NCI-H1092 treated with DMSO at 0.1 percent for 48 hours (cell line): ENCODE measurements around the gene IAPP.
"Not testable (repeated sequence)": the region's sequence is repeated elsewhere in the genome, so short reads cannot be mapped to it uniquely, and the experiment has no call there.

Experiments used
- DNase-seq: peaks from one replicate; lab custom pipeline; 2025; lab: John Stamatoyannopoulos, UW

The IAPP gene

DNA sequence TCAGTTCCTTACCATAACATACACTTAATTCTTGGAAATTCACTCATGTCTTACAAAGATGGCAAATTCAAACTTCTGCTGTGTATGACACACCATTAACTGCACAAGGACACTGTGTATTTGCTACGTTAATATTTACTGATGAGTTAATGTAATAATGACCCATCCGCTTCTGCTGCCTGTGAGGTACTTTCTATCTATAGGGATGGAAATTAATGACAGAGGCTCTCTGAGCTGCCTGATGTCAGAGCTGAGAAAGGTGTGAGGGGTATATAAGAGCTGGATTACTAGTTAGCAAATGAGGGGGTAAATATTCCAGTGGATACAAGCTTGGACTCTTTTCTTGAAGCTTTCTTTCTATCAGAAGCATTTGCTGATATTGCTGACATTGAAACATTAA is at the start of gene IAPP:
IAPP (plus strand) TSS at position 301 of the 400 bp plus-strand sequence. CDS start 450 bp downstream, outside the sequence.
- no peak for DNase-seq

DNA sequence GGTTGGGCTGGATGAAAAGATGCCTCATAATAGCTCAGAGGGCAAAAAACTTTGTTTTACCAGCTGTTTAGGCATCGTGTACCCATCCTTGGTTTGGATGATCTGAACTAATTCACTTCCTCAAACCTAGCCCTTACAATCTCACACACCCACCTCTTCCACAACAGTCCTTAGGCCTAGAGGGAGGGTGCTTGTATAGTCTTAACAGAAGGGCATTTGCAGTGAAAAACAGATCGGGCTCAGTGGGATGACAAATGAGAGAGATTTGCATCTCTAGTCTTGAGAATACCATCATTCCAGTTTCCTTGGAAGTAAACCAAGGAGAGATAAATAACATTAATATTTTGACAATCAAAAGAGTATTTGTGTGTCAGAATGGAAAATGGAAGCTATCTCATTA is 49.0 kb upstream of the IAPP start:
- DNase-seq = no peak

DNA sequence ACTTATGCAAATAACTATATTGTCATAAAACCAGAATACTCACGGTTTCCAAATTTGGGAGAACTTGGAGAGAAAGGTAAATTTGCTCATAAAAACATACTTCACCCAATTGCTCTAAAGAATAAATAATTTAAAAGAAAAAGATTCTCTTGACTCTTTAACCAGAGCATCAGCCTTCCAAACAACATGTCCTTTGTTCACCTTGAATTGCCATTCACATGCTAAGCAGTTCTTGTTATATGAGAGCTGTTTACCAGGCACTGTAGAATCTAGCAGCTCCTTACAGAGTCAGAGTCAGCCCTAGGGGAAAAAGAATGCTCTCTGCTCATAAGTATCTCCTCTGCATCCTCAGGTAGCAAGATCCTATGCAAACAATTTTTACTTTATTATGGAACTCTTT is 48.2 kb upstream of the IAPP start:
- no peak for DNase-seq

DNA sequence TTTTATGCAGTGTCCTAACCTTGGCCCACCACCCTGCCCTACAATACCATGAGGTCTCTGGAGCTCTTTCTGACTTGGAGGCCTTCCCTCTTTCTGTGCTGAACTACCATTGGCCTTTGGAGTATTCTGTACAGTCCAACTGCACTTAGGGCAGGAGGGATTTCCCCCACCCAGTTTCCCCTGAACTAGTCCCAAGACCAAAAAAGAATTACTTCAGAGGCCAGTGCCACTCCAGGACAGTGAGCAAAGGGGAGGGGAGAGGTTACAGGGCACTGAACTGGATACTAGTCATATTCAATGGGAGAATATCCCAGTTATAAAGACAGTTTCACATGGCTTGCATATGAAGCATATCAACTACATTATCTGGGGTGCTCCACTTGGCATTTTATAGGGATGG is 44.1 kb upstream of the IAPP start:
- no peak for DNase-seq

DNA sequence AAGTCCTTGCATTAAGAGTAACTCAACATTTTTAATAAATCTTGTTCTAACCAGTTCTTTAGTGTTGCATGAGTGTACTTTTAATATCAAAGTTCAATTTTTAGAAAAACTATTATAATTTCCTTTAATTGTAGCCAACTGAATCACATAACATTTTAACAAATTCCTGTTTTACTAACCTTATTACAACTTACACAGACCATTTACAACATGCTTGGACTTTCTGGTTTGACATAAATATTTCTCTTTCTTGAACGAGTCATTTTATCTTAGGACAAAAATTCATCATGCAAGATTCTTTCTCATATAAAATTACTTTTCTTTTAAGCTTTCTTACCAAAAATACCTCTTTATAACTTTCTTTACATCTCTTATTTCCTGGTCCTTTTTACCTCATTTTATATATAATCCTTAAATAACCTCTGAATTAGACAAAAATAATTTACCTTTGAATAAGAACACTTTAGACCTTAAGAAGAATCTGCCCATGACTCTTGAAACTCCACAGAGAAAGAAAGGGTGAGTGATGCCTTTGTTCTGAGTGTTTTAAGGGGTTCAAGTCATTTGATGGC is 41.9 kb upstream of the IAPP start:
- DNase-seq = no peak

DNA sequence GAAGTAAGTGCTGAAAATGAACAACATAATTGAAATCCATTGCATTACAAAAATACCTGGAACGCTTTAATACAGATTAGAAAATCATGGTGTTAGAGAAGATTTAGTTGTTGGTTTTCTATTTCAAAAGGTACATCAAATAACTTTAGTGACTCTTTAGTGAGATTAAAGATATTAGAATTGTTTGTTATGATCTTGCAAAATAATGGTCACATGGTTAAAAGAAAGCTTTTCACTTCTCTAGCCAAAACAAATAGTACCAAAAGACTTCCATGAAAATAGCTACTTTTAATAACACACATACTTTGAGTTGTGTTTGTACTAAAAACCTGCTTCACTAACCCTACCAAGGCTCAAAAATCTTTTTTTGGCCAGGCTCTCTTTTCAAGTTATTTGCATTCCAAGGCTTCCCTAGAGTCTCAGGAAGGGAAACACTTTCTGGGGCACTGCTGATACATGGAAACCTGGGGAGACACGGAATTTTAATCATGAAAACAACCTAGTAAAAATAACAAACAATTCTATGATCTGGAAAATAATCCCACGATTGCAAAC is 37.9 kb upstream of the IAPP start, which contains the start of gene SLCO1A2:
SLCO1A2 (minus strand) TSS at position 147 of the 555 bp plus-strand sequence. CDS start 270 bp downstream, outside the sequence.
- no peak for DNase-seq

DNA sequence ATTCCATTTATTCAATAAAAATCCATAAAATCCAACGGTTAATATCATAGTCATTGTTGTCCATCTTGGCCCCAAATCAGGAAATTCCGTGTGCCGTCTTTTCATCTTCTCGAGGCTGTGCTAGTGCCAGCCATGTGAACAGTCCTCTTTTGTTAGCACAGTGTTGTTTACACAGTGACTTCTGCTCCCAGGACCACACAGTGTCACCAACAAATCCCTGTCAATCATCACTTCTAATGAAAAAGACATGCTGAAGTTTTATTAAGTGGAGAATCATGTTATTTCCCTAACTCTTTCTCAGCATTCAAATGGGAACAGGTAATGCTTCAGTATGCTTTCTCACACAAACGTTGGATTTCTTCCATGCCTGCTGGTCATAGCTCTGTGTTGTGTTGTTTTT is 36.0 kb upstream of the IAPP start:
- no peak for DNase-seq

DNA sequence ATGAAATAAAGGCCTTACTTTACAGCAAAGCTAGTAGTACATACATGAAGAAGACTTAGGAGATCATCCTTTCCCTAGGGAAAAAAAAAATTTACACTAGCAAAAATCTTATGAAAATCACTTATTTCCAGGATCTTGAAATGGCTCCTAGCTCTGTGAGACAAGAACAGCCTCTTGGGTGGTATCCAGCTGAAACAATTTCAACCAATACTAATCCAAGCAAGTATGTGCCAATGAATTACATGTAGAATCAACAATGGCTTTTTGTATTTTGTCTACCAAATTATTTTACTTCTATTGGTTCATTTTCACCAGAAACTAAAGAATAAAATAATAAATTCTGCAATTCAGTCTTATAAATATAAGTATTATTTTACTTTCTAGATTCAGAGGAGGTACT is 35.2 kb upstream of the IAPP start:
- no peak for DNase-seq

DNA sequence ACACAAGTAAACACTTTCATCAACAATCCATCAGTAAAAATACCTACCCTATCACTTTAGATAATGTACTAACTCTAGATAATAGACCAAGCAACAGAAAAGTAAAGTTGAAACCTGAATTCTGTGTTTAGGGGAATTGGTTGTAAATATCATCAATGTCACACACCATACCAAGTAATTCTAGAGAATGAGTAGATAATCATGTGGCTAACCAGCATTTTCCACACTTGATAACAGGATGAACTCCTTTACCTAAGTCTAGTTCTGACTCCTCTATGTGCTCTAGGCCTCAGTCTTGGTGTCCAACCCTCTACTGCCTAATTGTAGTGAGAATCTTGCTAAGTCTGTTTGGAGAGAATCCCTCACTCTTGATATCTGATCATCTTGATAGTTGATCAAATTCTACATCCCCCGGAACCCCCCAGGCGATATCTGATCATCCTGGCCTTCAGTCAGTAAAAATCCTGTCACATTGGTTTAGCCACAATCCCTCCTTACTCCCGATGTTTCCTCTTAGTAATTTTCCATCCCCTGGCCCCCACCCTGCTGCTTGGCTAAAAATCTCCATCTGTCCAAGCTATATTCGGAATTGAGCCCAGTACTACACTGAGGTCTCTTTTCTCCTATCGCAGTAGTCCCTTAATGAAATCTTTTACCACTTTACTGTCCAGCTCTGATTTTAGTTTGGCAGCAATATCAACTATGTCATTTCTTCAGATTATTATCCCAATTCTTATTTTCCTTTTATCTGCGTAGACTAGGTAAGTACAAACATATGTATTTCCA is 34.5 kb upstream of the IAPP start:
- DNase-seq = no peak

DNA sequence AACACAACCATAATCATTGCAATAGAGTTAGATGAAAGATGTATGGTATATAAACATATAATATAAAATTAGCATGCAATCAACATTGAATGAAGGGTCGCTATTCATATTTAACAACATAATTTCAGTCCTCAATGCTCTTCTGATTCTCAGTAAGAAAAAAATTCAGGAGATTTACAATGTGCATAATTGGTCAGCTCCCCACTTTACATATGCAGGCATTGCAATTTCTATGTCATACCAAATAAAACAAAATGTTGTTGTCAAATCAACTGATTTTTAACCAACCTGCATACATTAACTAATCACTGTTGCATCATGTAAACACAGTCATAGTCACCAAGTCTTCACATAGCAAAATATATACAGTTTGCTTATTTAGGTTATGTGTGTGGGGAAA is 32.8 kb upstream of the IAPP start:
- no peak for DNase-seq

DNA sequence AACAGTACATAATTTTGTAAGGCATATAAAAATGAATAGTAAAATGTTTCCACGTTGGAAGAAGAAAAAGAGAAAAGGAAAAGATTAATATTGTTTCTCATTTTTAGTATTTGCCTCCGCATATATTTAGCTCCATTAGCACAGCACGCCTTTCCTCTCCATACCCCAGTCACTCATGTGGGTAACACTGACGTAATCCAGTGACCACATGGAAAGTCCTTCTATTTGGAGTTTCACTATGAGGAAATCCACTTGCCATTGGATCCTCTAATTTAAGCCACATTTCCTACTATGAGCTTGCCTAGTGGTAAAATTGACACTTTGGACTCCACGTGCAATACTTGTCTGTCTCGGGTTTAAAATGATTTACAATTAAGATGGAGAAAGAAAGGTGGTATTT is 32.3 kb upstream of the IAPP start:
- no peak for DNase-seq

DNA sequence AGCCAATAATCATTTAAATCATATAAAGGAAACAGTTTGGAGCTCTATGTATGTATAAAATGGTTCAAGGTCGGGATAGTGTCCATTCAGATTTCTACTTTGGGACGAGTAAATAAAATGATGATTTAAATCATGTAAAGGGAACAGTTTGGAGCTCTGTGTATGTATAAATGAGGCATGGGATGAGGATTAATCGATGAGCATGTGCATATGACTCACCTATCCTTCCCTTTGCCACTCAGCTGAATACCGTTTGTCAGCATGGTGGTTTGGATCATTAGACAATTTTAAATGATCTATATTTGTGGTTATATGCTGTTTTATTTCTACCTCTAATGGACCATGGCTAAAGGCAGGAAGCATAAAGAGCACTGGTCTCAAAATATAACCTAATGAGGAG is 30.9 kb upstream of the IAPP start:
- no peak for DNase-seq

DNA sequence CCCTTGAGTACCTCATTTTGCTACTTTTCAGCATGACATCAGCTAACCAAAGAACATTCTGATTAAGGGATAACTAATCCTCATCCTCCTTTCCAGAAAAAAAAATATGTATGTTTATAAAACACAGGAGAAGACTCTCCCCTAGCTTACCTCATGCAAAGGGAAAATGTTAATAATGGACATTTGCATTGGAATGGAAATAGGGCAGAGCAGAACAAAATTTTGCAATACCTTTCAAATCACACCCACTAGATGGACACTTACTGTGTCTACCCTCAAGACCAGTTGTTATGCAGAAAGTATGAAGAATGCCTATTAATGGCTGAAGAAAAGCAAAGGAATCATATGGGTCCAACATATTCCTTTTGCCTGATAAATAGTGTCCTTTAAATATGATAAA is 29.1 kb upstream of the IAPP start:
- no peak for DNase-seq

DNA sequence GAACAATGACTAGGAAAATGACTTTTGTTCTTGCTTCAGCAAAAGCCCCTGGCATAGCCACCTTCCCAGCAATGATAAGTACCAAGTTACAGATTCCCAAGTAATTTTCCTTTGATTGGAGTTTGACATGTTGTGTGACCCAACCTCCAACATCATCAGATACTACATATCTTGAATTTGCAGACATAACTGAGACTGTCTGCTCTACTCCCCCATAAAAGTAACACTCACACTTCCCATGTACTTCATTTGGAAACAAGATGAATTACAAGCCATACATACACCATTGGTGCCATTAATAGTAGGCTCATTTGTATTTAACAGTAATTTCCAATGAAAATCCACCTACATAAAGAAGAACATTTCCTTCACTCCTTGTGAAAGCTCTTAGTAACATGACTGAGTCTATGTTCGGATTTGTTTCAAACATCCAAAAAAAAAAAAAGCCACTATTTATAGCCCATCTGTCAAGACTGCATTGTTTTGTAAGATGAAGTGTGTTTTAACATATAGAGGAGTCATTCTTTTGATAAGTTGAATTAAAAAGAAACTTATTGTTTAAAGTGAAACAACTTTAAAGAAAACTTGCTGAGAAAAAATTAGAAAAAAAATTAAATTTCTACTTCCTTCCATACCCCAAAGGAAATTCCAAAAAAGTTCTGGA is 26.0 kb upstream of the IAPP start:
- DNase-seq = no peak

DNA sequence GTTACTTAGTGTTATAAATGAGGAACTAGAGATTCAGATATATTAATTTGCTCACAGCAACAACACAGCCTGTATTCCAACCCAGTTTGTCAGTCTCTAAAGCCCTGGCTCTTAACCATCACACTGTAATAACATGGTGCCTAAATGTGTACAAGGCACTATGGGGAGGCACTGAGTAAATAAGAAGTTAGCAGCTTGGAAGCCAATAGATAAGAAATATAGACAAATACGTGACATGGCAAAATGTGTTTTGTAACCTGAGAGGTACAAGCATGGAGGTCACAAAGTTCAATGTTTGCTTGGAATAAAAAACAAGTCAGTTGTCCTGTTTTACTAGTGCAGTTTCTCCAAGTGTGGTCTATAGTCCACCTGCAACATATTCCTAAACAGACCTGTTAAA is 21.7 kb upstream of the IAPP start:
- no peak for DNase-seq

DNA sequence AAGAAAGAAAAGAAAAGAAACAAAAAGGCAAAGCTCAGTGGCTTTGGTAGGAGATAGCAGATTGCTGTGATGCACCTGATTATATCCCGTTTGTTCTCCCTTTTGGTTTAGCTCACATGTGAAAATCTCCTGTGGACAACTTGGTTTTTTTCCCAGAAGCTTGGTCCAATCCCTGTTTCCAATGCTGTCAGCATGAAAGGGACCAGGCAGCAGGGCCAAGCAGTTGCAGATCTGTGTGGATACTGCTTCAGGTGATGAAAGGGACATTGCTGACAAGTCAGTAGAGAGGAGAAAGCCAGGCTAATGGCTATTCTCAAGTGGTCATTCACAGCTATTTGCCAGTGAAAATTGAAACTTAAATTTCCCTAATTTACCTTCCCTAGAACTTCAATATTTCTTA is 19.2 kb upstream of the IAPP start:
- DNase-seq = no peak

DNA sequence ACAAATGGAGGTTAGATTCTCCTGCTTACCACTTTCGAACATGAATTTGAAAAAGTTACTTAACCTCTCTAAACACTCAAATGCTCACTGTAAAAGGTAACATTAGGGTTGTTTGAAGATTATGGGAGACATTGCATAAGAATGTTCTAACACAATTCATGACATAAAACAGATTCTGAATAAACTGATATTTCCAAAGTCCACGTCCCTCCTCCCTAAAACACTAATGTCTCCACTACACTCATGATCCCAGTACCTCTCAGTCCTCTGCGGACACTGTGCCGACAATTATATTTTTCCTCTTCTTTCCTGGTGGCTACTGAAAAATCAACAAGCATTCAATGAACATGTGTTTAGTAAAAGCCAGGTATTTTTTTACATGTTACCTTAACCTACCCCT is 18.8 kb upstream of the IAPP start:
- DNase-seq = no peak

DNA sequence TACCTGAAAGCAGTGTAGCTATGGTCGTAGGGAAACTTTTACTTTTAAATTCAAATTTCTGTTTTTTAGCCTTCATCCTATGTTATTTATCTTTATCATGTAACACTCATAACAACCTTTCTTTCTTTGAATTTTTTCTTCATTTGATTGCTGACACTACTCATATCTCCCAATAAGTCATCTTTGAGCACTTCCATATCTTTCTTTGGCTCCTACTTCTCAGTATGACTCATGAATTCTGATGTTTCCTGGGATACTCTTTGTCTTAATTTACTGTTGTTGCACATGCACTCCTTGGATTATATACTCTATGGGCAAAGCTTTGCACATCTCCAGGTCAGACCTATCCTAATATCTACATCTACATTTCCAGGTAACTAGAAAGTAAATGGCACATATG is 18.1 kb upstream of the IAPP start:
- no peak for DNase-seq

DNA sequence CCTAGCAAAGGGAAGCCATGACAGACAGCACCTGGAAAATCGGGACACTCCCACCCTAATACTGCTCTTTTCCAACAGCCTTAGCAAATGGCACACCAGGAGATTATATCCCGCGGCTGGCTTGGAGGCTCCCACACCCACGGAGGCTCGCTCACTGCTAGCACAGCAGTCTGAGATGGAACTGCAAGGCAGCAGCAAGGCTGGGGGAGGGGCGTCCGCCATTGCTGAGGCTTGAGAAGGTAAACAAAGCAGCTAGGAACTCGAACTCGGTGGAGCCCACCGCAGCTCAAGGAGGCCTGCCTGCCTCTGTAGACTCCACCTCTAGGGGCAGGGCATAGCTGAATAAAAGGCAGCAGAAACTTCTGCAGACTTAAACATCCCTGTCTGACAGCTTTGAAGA is 12.1 kb upstream of the IAPP start:
- not testable (repeated sequence) for DNase-seq

DNA sequence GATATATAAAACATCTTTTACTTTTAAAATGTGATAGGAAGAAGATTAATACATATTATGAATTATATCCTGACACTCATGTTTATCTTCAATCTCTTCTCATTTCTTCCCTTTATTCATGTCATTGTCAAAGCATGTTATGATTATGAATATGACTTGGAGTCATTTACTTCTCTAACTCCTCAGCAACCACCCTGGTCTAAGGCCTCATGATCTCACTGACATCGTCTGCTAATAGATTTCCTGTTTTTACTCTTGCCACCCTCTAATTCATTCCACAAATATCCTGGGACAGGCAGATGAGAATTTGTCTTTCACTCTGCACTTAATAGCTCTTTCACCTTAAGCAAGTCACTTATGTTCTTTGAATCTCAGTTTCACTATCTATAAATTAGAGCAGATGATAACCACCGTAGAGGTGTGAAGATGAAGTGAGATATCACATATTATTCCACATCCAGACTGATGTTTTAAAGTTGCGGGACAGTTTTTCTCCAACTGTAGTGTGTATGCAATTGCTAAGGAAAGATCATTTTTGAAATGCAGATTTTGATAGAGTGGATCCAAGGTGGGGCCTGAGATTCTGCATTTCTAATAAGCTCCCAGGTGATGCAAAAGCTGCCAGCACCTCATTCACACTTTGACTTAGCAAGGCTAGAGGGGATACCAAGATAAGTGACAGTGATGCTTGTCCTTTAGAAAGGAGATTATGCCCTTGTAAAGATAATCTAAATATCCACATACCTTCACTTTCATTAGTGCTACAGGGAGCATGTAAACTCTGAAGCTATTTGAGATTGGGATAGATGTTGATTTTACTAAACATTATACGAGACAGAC is 3.3 kb upstream of the IAPP start:
- no peak for DNase-seq

DNA sequence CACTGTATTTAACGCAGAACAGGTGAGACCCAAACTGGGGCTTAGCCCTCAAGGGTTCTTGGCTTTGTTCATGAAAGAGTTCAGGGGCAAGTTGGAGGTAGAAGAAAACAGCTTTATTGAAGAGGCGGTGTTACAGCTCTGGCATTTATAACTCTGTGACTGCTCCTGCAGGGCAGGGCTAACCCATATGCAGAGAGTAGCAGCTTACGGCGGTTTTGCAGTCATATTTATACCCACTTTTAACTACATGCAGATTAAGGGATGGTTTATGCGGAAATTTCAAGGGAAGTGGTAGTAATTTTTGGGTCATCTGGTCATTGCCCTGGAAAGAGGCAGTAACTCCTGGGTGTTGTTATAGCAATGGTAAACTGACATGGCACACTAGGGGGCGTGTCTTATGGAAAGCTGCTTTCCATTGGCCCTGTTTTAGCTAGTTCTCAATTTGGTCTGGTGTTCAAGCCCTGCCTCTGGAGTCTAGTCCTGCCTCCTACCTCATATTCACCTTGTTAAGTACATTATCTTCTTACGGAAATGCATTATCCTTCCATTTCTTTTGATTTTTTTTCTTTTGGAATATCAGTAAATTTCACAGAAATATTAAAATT is 1.8 kb upstream of the IAPP start:
- DNase-seq = no peak

DNA sequence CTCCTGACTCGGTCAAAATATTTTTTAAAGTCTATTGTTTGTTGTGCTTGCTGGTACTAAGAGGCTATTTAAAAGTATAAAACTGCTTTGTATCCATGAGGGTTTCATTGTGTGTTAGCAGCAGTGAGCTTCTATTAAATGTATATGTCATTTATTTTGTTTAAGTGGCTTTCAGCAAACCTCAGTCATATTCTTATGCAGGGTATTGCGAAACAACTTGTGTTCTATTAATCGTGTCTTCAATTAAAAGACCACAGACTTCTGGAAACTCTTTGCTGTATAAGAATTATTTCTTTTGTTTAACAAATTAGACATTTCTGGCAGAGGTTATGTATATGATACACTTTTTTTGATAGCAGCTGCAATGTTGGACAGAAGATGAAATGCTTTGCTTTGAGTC is 6.5 kb downstream of the IAPP start:
- DNase-seq = no peak
